Esophagus squamous epithelium (tissue), 5 donors: ENCODE measurements around the gene HMCN2. TPM values are rescaled to one million over a fixed set of nuclear protein-coding genes. Genes with fewer than 3 reads are reported as not detected.

Experiments
- DNase-seq: peaks from one replicate; lab custom pipeline; 2025; lab: John Stamatoyannopoulos, UW
- H3K27ac ChIP-seq, 4 donors: fragments of 200-600 bp; sonication (generic); one replicate each; pipeline ENCODE4 v1.5.1; 2016 to 2019; ENCODE audit warnings: mild to moderate bottlenecking in 1 of 4
- H3K27me3 ChIP-seq, 4 donors: fragments of 200-600 bp; sonication (generic); 1 replicate in 3 of 4; 2 replicates in 1 of 4; pipeline versions ENCODE4 v1.5.1 to v1.6.0; 2017 to 2021; ENCODE audit warnings: antibody characterized with exemption in 1 of 4
- H3K36me3 ChIP-seq, 3 donors: fragments of 200-600 bp; sonication (generic); one replicate each; pipeline ENCODE4 v1.5.1; 2016 to 2019
- H3K4me1 ChIP-seq, 3 donors: fragments of 200-600 bp; sonication (generic); one replicate each; pipeline ENCODE4 v1.5.1; 2017 to 2019
- H3K4me3 ChIP-seq, 4 donors: fragments of 200-600 bp; sonication (generic); 1 replicate in 3 of 4; 2 replicates in 1 of 4; pipeline ENCODE4 v1.5.1; 2016 to 2019; ENCODE audit warnings: mild to moderate bottlenecking in 2 of 4, moderate library complexity in 1 of 4
- H3K9me3 ChIP-seq, 3 donors: fragments of 200-600 bp; sonication (generic); one replicate each; pipeline ENCODE4 v1.5.1; 2016 to 2019
- CTCF ChIP-seq, 6 experiments: fragments of 450-650 bp in 4 of 6; fragments of 200-600 bp in 2 of 6; sonication (generic) in 2 of 6; IDR thresholded peaks; one replicate each; pipeline ENCODE4 v1.5.1; 2016 to 2019; ENCODE audit warnings: antibody characterized with exemption in 6 of 6, mild to moderate bottlenecking in 4 of 6, moderate library complexity in 4 of 6
- POLR2A ChIP-seq, 4 donors: fragments of 450-650 bp; IDR thresholded peaks; one replicate each; pipeline ENCODE4 v1.6.1; 2017; ENCODE audit warnings: antibody characterized with exemption in 4 of 4, mild to moderate bottlenecking in 4 of 4, moderate library complexity in 3 of 4
- WGBS, 2 donors: methylation state at CpG; one replicate each; pipeline ENCODE4 v1.1.5; 2018; 5-methylcytosine and 5-hydroxymethylcytosine counted together
- intact Hi-C: fragments of 100-400 bp; cut with DNase I; formaldehyde crosslinking; loops from one replicate; pipeline ENCODE4 v1.15.0; 2022
- total RNA-seq, 4 donors: library from RNA; depleted of rRNA; stranded (reverse); fragments of >200 nt; gene quantifications; one replicate each; pipeline ENCODE4 v1.1.0, GENCODE V29; 2016
- donor health status: DM: yes; HTN: yes; CAD: no.

HMCN2 gene
- total RNA-seq, 4 donors from 2014 or later = 0.53 to 4.8 (median 0.78) TPM

GRCh38 chr9:130342714-130343085, 77.1 kb downstream of the HMCN2 start:
- Histone ChIP-seq H3K4me1 (peaks cover 0 to 7% (median 0%) of the 10 kb centered on the region in 3 donors), H3K27me3 (peaks cover 0 to 15% (median 0%) of the 10 kb centered on the region in 4 donors), H3K36me3 (no peaks in the 10 kb centered on the region), H3K9me3 (no peaks in the 10 kb centered on the region), H3K4me3 (no peak overlapping the region), H3K27ac (peak overlapping the region in 1 of 4 donors; percentile 18)
- intact Hi-C loops = loop anchor here (10.0 kb wide), 1 partner anchor 238 kb away; no protein-coding TSS in a partner anchor
- WGBS, 2 donors = 61 to 100% methylated on average over 1 to 7 of the region's 11 CpGs
- TF ChIP-seq CTCF (IDR thresholded peaks at IDR 0.05) = no peak
- TF ChIP-seq POLR2A (IDR thresholded peaks at IDR 0.05) = no peak
- DNase-seq = no peak

DNA sequence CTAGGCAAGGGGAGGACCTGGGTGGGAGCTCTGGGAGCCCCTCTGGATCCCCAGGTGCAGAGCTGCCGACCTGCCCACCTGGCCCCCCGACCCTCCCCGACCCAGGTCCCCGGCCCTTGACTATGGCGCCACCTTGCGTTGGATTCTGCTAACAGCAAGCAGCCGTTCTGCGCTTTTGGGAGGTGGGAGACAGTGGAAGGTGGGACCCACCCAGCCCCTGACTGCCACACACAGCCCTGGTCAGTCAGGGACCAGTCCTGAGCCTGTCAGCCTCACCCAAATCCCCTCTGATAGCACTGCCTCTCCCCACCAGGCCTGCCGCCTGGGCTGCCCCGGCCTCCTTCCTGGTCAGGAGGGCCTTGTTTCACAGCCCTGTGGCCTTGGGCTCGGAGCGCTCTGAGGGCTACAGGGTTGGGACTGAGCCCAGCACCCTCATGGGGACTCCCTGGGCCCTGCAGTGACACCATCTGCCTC, 77.9 kb downstream of the HMCN2 start:
- peaks cover 0 to 15% (median 0%) of the 10 kb centered on the region in 4 donors for H3K27me3 ChIP-seq
- no peaks in the 10 kb centered on the region for H3K9me3 ChIP-seq
- DNase-seq = no peak
- H3K36me3 ChIP-seq = no peaks in the 10 kb centered on the region
- TF ChIP-seq POLR2A (IDR thresholded peaks at IDR 0.05) = no peak
- TF ChIP-seq CTCF (IDR thresholded peaks at IDR 0.05) = peak; percentile 41 to 77 (median 58)
- peaks cover 0 to 11% (median 0%) of the 10 kb centered on the region in 3 donors for H3K4me1 ChIP-seq
- WGBS, 2 donors = 0 to 14% methylated on average over 1 to 7 of the region's 12 CpGs
- no peak overlapping the region for H3K4me3 ChIP-seq
- intact Hi-C loops = loop anchor here (10.0 kb wide), 1 partner anchor 239 kb away; no protein-coding TSS in a partner anchor
- peak overlapping the region in 1 of 4 donors; percentile 18 for H3K27ac ChIP-seq

GRCh38 chr9:130344366-130344765, 78.8 kb downstream of the HMCN2 start:
- intact Hi-C loops = loop anchor here (10.0 kb wide), 1 partner anchor 240 kb away; no protein-coding TSS in a partner anchor
- WGBS, 2 donors = 84 to 90% methylated on average over 1 of the region's 1 CpG
- H3K4me1 ChIP-seq = peaks cover 0 to 14% (median 0%) of the 10 kb centered on the region in 3 donors

GRCh38 chr9:130345009-130345896, 79.7 kb downstream of the HMCN2 start:
- peaks cover 0 to 15% (median 0%) of the 10 kb centered on the region in 4 donors for H3K27me3 ChIP-seq
- 57 to 59% methylated on average over 5 of the region's 9 CpGs for WGBS, 2 donors
- H3K9me3 ChIP-seq = no peaks in the 10 kb centered on the region
- no peak overlapping the region for H3K4me3 ChIP-seq
- peaks cover 0 to 14% (median 0%) of the 10 kb centered on the region in 3 donors for H3K4me1 ChIP-seq
- TF ChIP-seq CTCF (IDR thresholded peaks at IDR 0.05) = no peak
- TF ChIP-seq POLR2A (IDR thresholded peaks at IDR 0.05) = no peak
- DNase-seq = no peak
- no peak overlapping the region for H3K27ac ChIP-seq
- H3K36me3 ChIP-seq = no peaks in the 10 kb centered on the region
- intact Hi-C loops = loop anchor here (10.0 kb wide), 1 partner anchor 240 kb away; no protein-coding TSS in a partner anchor

More at GRCh38 chr9:130344366-130344765, 78.8 kb downstream of the HMCN2 start:
- Histone ChIP-seq H3K27me3 (peaks cover 0 to 15% (median 0%) of the 10 kb centered on the region in 4 donors), H3K9me3 (no peaks in the 10 kb centered on the region), H3K27ac (no peak overlapping the region), H3K4me3 (no peak overlapping the region), H3K36me3 (no peaks in the 10 kb centered on the region)
- TF ChIP-seq CTCF (IDR thresholded peaks at IDR 0.05) = no peak
- no peak for TF ChIP-seq POLR2A (IDR thresholded peaks at IDR 0.05)
- DNase-seq = no peak
